EL (cell line): ENCODE measurements around the gene PRKD3.

Experiments
- DNase-seq: peaks from one replicate; pipeline ENCODE4 v3.0.0-alpha.2; 2016

Gene PRKD3

DNA sequence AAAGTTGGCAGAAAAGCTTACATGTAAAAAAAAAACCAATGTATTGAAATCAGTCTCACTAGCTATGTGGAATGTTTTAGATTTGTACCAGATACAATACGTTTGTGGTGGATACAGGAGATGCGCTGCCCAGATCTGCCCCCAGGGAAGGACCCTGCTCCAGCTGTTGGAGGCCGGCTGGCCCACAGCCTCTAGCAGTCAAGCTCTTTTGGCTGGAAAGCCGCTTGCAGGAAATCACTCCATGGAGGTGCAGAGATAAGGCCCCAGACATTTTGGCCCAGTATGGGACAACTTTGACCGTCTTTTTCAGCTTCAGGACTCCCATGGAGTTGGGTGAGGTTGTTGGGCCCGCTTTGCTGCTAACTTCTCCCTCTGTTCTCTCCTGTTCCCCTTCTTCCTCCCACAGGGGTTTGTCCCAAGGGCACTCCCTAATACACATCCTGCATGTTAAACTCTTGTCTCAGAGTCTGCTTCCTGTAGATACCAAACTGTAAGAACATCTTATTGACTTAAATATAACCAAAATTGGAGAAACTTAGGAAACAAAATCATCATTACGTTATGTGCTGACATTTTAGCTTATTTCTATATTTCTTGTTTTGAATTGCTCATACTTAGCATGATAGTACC is 18.1 kb upstream of the PRKD3 start:
- DNase-seq: no peak

DNA sequence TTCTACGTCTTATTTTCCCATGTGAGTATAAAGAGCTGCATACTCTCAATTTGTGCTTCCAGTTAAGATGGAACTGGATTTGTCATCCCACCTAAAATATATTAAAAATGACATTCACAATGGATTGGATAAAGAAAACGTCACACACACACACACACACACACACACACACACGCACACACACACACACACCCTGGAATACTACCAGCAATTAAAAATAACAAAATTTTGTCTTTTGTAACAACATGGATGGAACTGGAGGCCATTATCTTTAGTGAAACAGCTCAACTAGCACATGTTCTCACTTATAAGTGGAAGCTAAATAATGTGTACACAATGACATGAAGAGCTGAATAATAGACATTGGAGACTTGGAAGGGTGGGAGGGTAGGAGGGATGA is 16.0 kb upstream of the PRKD3 start:
- DNase-seq: no peak

DNA sequence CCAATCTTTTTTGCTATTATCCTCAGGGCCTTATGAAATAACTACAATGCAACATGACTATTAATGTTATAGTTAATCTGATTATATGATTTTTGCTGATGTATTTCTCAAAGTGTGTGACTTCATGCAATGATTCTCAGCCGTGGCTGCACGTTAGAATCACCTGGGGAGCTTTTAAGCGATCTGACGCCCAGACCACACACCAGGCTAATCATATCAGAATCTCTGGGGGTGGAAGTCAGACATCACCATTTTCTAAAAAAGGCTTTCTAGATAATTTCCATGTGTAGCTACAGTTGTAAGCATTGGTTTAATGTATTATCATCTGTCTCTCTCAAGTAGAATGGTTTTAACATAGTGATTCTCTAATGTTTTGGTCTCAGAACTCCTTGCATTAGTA is 14.3 kb upstream of the PRKD3 start:
- DNase-seq: no peak

DNA sequence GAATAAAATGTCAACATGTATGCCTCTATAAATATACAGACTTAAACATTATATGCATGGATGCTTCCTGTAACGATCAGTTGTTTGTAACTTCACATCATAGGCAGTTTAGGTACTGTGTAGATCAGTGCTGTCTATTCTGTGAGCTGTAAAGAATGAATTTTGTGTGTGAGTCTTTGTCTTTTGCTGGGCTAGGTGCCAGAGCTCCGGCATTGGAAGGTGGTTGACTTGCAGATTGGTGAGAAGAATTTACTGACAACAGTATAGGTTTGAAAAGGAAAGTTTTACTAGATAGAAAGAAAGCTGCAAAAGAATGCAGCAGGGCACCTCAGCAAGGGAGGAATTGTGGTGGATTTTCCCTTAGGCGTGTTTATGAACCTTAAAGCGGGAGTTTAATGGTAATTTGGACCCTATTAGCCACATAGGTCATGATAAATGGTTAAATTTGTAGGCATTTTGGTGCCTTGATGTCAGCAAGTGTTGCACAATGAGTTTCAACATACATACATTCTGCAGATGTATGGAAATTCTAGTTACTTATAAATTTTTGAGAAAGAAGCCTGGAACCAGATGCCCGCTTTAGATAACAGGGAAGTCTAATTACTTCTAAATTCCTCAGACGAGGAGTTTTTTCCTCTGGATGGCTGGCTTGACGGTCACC is 13.1 kb upstream of the PRKD3 start:
- no peak for DNase-seq

GRCh38 chr2:37335604-37336003 is 11.0 kb upstream of the PRKD3 start:
- DNase-seq: no peak

DNA sequence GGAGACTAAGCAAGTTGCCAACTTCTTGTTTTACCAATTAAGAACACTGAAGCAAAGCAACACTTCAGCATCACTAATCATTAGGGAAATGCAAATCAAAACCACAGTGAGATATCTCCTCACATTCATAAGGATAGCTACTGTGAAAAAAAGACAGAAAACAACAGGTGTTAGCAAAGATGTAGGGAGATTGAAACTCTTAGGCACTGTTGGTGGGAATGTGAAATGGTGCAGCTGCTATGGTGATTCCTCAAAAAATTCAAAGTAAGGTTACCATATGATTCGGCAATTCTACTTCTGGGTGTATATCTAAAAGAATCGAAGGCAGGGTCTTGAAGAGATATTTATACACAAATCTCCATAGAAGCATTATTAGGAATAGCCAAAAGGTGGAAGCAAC is 8.6 kb upstream of the PRKD3 start:
- DNase-seq: no peak

DNA sequence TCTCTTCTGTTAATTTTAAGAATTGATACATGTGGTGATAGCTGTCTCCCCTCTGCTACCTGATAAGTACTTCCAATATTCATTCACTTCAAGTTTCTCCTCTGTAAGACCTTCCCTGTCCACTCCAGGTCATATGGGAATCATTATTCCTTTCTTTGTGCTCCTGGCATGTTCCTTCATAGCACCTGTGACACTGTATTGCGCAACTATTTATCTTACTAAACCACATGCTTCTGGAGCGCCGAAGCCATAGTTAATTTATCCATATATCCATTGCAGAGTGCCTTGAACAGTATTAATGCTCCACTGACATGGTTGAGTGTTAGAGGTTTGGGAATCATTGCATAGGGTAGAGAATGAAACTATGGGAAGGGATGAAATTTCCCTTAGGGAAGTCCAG is 7.9 kb upstream of the PRKD3 start:
- DNase-seq: no peak

- DNase-seq: no peak
Measured at GRCh38 chr2:37330681-37331080, 6.0 kb upstream of the PRKD3 start.

- no peak for DNase-seq
Measured at GRCh38 chr2:37326866-37327634, 2.4 kb upstream of the PRKD3 start.

DNA sequence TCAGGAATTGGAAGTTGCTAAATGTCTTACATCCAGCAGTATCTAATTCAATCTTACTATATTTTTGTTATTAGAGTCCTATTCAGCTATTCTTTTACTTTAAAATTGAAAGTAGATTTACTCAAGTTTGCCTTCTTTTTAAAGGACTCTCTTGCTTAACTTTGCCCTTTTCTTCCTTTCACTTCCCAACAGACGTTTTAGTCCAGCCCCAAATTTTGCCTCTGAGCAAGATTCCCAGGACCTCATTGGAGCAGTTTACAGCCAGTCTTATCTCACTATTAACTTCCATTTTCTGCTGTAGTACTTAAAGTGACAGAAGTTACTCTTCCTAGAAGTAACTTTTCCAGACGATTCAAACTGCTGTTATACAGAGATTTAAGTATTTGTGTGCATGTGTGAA is 1.7 kb upstream of the PRKD3 start:
- peak; percentile 82 for DNase-seq

- peak; percentile 9 for DNase-seq
Measured at GRCh38 chr2:37325625-37326071, 1.0 kb upstream of the PRKD3 start.

DNA sequence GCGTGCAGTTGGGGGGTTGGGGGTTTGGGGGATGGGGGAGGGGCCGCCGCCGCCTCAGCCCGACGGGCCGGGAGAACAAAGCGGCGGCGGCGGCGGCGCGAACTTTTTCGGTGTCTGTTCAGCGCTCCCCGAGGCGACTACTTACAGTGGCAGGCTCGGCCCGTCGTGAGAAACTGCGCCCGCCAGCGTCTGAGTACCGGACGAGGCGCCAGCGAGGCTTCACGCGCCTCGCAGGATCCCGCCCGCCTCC is 172 bp downstream of the PRKD3 start:
- DNase-seq: no peak

DNA sequence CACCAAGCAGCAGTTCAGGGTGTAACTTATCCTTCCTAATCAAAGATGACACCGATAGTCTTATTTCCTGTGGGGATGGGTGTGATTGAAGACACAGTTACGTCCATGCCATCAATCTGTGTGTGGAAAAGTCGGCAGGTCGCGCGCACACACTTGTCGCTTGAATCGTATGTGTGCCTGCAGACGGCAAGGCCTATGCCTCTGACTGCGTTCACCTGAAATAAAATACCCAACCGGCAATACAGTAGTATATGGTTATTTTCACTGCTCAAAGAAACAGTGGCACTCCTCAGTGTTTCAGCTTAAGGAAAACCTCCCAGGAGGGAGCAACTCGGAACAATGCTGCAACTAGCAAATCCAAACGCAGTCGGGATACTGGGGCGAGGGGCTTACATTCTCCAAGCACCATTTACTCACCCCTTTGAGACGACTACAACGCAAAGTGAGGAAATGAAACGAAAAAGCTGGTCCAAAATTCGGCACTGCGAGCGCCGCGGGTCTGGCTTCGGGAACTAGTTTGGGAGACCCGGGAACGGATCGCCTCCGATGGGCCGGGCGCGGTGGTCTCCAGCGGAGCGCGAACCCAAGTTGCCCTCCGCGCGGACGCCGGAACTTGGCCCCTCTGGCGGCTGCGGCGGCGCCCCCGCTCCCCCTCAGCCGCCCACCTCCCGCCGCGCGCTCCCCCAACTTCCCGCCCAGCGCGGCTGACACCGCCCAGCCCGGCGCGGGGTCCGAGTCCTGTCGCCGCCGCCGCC is 675 bp downstream of the PRKD3 start:
- DNase-seq: peak; percentile 45

DNA sequence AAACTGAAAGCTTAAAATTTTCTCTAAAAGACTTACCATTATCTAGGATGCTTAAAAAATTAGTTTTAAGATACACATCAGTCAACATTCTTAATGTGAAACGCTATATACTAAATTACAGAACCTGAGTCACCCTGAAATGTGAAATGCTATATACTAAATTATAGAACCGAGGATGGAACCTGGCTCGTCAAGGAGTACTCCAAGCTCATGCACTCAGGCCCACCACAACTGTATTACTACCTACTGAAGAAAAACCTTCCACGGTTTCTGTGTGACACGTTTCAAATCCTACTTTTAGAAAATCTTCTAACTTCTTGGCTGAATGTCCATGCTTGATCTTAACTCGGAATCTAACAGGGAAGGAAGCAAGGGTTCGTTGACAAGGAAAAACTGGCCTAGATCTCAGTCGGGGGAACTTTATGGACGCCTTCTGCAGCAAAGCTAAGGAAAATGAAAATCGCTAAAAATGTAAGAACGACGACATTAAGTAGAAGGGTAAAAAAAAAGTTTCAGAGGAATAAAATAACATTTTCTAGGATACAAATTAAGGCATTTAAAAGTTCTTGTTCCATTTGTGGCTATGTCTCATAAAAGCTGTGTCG is 1.4 kb downstream of the PRKD3 start:
- DNase-seq: peak; percentile 17

DNA sequence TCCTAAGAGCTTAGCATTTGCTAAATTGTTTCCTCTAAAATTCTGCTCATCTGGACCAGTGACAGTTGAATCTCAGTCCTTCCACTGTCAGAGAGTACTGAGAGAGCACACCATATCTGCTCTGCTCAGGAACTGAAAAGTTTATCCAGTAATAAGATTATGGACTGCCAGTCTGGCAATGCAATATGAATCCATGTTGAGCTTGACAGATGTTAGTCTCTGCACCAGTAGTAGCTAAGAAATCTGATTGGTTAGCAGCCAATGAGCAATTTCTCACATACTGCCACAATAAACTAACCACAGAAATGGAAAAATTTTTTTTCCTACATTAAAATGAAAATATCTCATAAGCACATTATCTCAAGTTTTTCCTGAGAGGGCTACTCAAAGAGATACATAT is 2.3 kb downstream of the PRKD3 start:
- peak; percentile 22 for DNase-seq

DNA sequence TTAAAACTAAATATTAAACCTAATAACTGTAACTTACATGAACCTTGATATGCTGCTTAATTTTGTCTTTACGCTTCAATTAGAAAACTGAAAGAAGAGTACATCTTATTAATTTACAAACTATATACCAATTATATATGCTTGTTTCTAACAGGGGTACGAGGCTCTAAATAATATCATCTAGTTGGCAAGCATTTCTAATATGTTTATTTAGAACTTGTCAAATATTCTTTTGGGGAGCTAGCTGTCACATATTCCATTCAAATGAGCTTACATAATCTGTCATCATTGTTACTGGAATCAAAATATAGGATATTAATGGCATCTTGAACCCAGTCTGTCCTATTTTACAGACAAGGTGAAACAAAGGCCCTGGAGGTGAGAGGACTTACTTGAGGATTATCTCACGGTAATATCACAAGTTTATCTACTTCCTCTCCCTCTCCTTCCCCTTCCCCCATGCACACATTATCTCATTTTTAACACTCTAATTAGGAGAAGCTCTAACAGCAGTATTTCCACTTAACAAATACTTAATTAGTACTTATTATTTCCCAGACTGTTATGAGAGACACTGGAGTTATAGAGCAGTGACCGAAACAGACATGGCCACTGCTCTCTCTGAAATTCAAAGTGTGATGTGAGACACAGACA is 3.5 kb downstream of the PRKD3 start:
- DNase-seq: no peak

DNA sequence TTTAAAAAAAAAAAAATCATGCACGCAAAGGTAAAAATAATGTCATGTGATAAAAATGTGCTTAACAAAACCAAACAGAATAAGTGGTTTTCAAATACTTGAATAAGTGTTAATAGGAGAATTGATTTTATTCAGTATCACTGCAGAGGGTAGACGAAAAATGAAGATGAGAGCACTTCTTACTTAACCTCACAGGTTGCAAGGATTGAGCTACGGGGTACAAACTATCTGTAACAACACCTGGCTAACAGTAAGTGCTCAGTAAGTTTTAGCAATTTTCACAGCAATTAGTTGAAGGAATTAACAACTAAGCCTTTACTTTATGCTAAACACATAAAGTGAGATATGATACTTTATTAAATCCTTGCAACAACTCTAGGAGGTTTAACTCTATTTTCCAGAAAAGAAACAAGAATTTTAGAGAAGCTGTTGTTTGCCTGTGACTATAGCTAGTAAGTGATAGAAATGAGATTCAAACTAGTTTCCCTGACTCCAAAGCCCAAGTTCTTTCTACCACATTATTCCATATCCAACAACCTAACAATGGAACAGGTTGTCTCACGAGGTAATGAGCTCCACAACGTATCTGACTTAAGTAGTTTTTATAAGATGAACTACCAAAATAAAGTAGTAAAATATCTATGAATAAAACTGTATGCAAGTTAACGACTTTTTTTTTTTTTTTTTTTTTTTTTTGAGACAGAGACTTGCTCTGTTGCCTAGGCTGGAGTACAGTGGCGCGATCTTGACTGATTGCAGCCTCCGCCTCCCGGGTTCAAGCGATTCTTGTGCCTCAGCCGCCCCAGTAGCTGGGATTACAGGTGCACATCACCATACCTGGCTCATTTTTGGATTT is 4.7 kb downstream of the PRKD3 start:
- DNase-seq: no peak

- DNase-seq: peak; percentile 39
Measured at GRCh38 chr2:37318401-37318800, 6.2 kb downstream of the PRKD3 start.

- DNase-seq: no peak
Measured at GRCh38 chr2:37317746-37318145, 6.9 kb downstream of the PRKD3 start.

DNA sequence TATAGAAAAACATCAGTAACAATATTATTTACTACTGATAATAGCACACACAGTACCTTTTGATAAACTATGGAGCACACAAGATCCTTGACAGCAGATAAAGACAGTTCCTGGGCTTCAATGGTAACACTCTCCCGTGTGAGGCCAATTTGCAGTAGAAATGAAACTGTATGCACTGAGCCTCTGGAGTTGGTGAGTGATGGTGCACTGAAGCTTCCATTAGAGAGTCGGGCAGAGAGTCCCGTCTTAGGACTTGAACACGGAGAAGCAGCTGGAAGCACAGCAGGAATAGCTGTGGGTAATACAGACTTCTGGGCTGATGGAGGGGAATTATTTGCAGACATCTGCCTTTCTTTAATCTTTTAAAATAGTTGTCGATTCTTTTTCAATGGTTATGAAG is 8.5 kb downstream of the PRKD3 start:
- no peak for DNase-seq

GRCh38 chr2:37315364-37315763 is 9.3 kb downstream of the PRKD3 start:
- DNase-seq: no peak

- DNase-seq: no peak
Measured at GRCh38 chr2:37307500-37307899, 17.1 kb downstream of the PRKD3 start.
